Activated CD4-positive, alpha-beta T cell treated with anti-CD3 and anti-CD28 coated beads, Interleukin-2, amount 50 U/mL, for 16 hours (primary cell): Measurements from ENCODE around the gene TCFL5.

ENCODE experiments used
- DNase-seq: peaks from one replicate; pipeline ENCODE4 v3.0.0-alpha.2; 2020

TCFL5 gene

GRCh38 chr20:62832212-62832922 lies 29.3 kb downstream of the TCFL5 start:
- DNase-seq, result no peak

GRCh38 chr20:62831854-62832211 lies 29.8 kb downstream of the TCFL5 start:
- no peak for DNase-seq

- DNase-seq, result no peak
Measured at GRCh38 chr20:62831361-62831788, 30.2 kb downstream of the TCFL5 start.

- DNase-seq, result no peak
Measured at GRCh38 chr20:62830821-62831220, 30.8 kb downstream of the TCFL5 start.

- DNase-seq, result no peak
Measured at GRCh38 chr20:62830251-62830650, 31.4 kb downstream of the TCFL5 start.

GRCh38 chr20:62829231-62830230 lies 32.1 kb downstream of the TCFL5 start:
- DNase-seq, result no peak

GRCh38 chr20:62828511-62829230 lies 33.0 kb downstream of the TCFL5 start:
- DNase-seq, result no peak

- no peak for DNase-seq
Measured at GRCh38 chr20:62828051-62828450, 33.6 kb downstream of the TCFL5 start.

GRCh38 chr20:62827311-62828038 lies 34.1 kb downstream of the TCFL5 start:
- no peak for DNase-seq

- DNase-seq, result no peak
Measured at GRCh38 chr20:62826646-62827310, 34.8 kb downstream of the TCFL5 start.

GRCh38 chr20:62825986-62826645 lies 35.5 kb downstream of the TCFL5 start:
- no peak for DNase-seq

- DNase-seq, result no peak
Measured at GRCh38 chr20:62825333-62825985, 36.2 kb downstream of the TCFL5 start.

GRCh38 chr20:62824476-62825332 lies 36.9 kb downstream of the TCFL5 start:
- DNase-seq, result peak; percentile 52

GRCh38 chr20:62823688-62824475 lies 37.7 kb downstream of the TCFL5 start:
- DNase-seq, result no peak

GRCh38 chr20:62822788-62823651 lies 38.6 kb downstream of the TCFL5 start:
- DNase-seq, result peak; percentile 70

GRCh38 chr20:62822239-62822787 lies 39.3 kb downstream of the TCFL5 start:
- DNase-seq, result no peak

GRCh38 chr20:62821726-62822210 lies 39.9 kb downstream of the TCFL5 start:
- no peak for DNase-seq
